HG02870 (cell line): ENCODE measurements around the gene SLC19A2.
"Not testable (repeated sequence)": the region's sequence is repeated elsewhere in the genome, so short reads cannot be mapped to it uniquely, and the experiment has no call there.

Experiments used
- ATAC-seq: cut with Tn5 transposase; IDR thresholded peaks from one replicate; pipeline ENCODE4 v1.9.1; 2021; ENCODE audit warnings: mild to moderate bottlenecking, moderate library complexity; ENCODE audit not compliant: unreplicated experiment

The SLC19A2 gene

GRCh38 chr1:169510060-169510459, 24.3 kb upstream of the SLC19A2 start:
- no peak for ATAC-seq

DNA sequence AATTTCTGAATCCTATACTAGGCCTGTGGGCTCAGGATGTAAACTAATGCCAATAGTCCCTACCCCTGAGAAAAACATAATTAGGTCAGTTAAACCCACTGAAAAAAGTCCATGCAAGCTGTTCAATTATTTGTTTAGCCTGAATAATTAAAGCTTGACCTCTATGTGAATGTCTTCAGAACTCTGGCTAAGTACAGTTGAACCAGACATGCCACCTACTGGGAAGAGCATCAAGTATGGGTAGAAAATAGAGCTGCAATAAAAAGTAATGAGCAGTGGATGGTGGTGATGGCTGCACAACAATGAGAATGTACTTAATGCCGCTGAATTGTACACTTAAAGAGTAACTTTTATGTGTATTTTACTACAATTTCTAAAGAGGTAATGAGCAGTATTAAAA, 23.6 kb upstream of the SLC19A2 start:
- ATAC-seq = no peak

DNA sequence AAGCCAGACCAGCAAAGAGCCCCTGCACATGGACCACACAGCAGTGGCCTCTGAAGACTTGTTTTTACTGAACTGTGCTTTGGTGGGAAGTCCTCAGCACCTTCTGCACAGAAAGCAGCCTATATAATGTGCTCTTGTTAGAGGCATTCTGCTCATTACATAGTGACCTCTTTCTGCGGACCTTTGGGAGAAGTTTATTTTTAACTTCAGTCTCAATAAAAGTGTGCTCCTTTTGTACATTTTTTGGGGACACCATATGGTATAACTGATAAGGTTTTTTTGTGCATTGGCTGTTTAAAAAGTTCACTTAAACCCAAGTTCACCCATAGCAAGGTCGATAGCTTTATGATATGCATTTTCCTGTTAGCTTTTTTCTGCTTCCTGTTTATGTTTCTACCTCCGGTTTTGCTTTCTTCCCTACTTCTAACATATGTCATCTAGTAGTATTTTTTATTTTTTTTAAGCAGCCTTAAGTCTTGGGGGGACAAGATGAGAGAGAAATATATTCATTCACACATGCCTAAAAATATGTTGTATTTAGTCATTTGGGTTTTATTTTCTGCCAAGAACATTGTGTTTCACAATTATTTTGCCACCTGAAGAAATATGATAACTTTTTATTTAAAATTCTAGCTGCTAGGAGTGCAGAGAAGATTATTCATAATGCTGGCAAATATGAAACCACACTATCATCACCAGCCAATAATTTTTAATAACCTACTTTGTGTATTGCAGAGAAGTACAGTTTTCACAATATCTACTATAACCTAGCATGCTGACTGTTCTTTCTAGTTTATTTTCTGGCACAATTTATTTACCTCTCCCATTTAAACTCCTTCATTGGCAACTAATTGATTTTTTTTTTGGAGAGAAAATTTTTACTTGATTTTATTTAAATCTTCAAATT, 22.9 kb upstream of the SLC19A2 start:
- no peak for ATAC-seq

DNA sequence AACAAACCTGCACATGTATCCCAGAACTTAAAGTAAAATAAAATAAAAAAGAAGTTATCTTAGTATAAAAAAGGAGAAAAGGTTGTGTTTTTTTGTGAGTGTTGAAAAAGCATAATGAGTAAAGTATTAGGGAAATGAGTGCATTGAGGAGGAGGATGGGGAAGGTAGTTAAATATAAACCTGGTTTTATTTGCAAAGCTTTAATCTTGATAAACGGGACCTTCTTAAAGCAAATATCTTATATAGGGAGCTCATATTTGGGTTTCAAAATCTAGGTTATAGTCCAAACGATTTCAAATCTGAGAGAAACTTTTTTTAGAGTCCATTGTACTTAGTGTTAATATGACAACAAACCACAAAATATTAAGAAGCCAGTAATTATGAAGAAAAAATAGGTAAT, 21.7 kb upstream of the SLC19A2 start:
- no peak for ATAC-seq

- not testable (repeated sequence) for ATAC-seq
Observed at GRCh38 chr1:169503601-169504000, 17.9 kb upstream of the SLC19A2 start.

GRCh38 chr1:169499807-169500206, 14.1 kb upstream of the SLC19A2 start:
- ATAC-seq = no peak

DNA sequence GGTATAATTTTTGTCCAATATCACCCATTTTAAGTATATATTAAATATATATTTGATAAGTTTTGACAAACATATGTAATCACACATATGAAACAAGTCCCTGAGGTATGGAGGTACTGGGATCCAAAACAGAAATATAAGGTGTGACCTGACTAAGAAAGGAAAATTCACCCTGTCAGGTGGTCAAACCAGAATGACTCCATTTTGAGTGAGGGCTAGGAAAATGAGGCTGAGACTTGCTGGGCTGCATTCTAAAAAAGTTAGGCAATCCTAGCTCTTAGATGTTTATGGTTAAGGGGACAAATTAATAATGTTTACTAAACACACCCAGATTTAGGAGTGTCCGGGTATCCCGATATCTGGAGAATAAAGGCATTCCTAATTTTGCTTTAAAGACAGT, 11.6 kb upstream of the SLC19A2 start:
- ATAC-seq = no peak

DNA sequence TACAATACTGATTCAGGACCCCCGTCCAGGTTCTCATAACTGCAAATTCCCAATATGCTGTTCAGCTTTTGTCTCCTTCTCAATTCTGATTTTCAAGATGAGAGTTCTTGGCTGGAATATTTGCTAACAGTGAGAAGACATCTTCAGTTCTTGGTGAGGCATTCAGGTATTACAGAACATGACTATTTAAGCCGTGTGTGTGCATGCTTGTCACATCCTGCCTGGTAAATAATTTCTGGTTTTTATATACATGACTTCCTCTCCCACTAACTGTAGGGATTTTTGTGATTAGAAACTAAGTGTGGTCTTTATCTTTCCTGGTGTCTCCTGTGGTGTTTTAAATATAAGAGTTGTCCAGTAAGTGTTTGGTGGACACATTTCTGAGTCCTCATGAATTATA, 10.2 kb upstream of the SLC19A2 start:
- ATAC-seq = no peak

DNA sequence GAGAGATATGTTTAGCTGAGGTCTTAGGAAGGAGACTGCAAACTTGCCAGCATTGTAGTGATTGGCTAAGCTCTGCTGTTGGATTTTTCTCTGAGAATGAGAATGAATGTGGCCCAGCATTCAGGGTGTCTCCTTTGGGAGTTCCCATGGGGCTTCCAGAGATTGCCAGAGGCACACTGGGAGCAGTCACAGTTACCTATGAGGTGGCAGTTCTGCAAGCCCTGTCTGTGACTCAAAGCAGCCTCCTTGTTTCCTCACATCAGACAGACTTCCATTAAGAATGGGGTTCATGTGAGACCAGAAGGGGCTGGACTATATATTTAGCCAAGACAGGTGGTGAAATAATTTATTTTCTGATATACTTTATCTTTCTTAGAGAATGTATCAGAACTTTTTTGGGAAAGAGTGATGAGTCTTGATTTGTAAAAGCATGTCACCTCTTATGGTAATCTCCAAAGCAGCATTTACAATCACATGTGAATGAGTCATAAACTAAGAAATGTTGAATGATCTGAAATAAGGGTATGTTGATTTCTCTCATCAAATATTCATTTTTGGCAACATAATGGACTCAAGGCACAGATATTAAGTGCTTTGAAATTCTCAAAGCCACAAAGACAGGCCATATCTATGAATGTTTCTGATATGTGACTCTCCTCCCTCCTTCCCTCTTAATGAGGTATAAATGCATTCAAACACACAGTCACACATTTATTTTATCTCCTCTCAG, 9.5 kb upstream of the SLC19A2 start:
- no peak for ATAC-seq

DNA sequence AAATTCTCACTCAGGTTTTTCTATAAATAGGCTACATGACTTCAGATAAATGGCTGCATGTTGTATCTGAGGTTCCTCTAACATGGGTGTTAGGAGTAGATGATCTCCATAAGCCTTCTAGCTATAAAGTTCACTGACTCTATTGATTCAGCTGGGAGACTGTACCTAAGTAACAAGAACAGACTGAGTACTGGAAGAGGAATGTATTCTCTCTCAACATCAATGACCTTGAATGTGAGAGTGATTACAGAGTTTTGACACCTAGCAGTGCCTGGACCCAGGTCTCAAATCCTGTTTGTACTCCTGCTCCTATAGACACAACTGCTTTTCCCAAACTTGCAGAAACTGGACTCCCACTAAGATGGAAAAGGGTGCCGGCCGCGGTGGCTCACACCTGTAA, 8.6 kb upstream of the SLC19A2 start:
- no peak for ATAC-seq

DNA sequence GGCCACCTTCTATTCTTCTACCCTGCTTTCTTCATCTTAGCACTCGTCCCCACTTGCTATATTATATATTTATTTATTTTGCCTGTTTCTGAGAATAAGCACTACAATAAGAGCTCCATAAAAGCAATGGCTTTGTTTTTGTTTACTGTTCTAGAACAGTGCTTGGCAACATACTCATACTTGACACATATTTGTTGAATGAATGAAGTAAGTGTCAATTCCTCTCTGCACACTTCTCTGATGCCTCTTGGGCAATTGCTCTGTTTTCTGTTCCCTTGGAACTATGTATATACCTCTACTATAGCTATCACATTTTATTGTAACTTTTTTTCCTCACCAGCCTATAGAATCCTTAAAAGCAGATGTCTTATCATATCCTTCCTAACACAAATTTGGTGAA, 7.5 kb upstream of the SLC19A2 start:
- ATAC-seq = no peak

- ATAC-seq = peak; percentile 83
Observed at GRCh38 chr1:169491845-169492281, 6.1 kb upstream of the SLC19A2 start.

DNA sequence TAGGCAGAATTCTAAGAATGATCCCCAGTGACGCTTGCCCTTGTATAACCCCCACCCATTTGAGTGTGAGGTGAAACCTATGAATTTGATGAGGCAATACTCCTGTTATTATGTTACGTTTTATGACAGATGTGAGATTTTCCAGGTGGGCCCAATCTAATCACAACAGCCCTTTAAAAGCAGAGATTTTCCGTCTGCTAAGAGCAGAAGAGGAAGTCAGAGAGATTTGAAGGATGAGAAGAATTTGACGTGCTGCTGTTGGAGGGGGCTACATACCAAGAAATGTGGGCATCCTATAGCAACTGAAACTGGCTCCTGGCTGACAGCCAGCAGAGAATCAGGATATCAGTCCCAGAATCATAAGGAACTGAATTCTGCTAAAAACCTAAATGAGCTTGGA, 2.4 kb upstream of the SLC19A2 start:
- ATAC-seq = no peak

- no peak for ATAC-seq
Observed at GRCh38 chr1:169487561-169487960, 1.8 kb upstream of the SLC19A2 start.

DNA sequence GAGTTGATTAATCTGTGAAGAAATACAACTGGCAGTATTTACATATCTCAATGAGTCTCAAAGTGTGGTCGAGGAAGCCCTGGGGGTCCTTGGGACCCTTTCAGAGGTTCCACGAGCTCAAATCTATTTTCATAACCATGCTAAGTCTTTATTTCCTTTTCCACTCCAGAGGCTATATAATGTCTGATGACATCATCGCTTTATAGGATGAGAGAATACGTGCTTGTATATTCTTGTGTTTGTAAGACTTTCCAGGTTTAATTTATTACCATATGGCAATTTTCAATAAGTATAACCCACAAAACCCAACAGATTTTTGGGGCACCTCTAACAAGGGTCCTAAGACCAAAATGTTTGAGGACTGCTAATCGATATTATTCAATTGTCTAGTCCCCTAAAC, 1.4 kb upstream of the SLC19A2 start:
- ATAC-seq = no peak

- no peak for ATAC-seq
Observed at GRCh38 chr1:169486281-169487051, 722 bp upstream of the SLC19A2 start.

GRCh38 chr1:169484683-169485430, 887 bp downstream of the SLC19A2 start:
- peak; percentile 17 for ATAC-seq

- no peak for ATAC-seq
Observed at GRCh38 chr1:169484101-169484500, 1.6 kb downstream of the SLC19A2 start.

GRCh38 chr1:169483500-169483966, 2.2 kb downstream of the SLC19A2 start:
- no peak for ATAC-seq

- ATAC-seq = no peak
Observed at GRCh38 chr1:169479363-169480066, 6.2 kb downstream of the SLC19A2 start.
